ENCODE results near the gene ZNF524.
A peak's percentile ranks its signal among the peaks of the same experiment; 100 is the strongest.

ZNF524 gene

GRCh38 chr19:55602104-55603001, 2.3 kb downstream of the ZNF524 start:
- DNase-seq (ENCODE audit: low read depth), result no peak

GRCh38 chr19:55603115-55603514, 3.0 kb downstream of the ZNF524 start:
- no peak for DNase-seq (ENCODE audit: low read depth)

GRCh38 chr19:55603581-55604292, 3.6 kb downstream of the ZNF524 start:
- DNase-seq (ENCODE audit: low read depth), result no peak

- peak; percentile 94 for DNase-seq (ENCODE audit: low read depth)
These were observed 5.1 kb downstream of the ZNF524 start for GRCh38 chr19:55605207-55605636.

GRCh38 chr19:55605637-55606470, 5.8 kb downstream of the ZNF524 start, which contains the start of gene ZNF865:
Gene ZNF865, plus strand, starts transcription at chr19:55605647. Its CDS starts 7,972 bp downstream, at chr19:55613619.
- peak; percentile 35 for DNase-seq (ENCODE audit: low read depth)

GRCh38 chr19:55606471-55606787, 6.3 kb downstream of the ZNF524 start:
- DNase-seq (ENCODE audit: low read depth), result no peak

- no peak for DNase-seq (ENCODE audit: low read depth)
These were observed 6.7 kb downstream of the ZNF524 start for GRCh38 chr19:55606817-55607216.

- no peak for DNase-seq (ENCODE audit: low read depth)
These were observed 9.2 kb downstream of the ZNF524 start for GRCh38 chr19:55609326-55609725.

GRCh38 chr19:55611300-55611982, 11.4 kb downstream of the ZNF524 start:
- no peak for DNase-seq (ENCODE audit: low read depth)

- no peak for DNase-seq (ENCODE audit: low read depth)
These were observed 12.0 kb downstream of the ZNF524 start for GRCh38 chr19:55611983-55612645.

- no peak for DNase-seq (ENCODE audit: low read depth)
These were observed 13.3 kb downstream of the ZNF524 start for GRCh38 chr19:55613396-55613795.

GRCh38 chr19:55613930-55614710, 14.0 kb downstream of the ZNF524 start:
- DNase-seq (ENCODE audit: low read depth), result no peak

GRCh38 chr19:55614711-55615542, 14.8 kb downstream of the ZNF524 start:
- no peak for DNase-seq (ENCODE audit: low read depth)

GRCh38 chr19:55615543-55616394, 15.7 kb downstream of the ZNF524 start:
- no peak for DNase-seq (ENCODE audit: low read depth)

GRCh38 chr19:55616395-55616875, 16.3 kb downstream of the ZNF524 start:
- no peak for DNase-seq (ENCODE audit: low read depth)

- DNase-seq (ENCODE audit: low read depth), result no peak
These were observed 17.3 kb downstream of the ZNF524 start for GRCh38 chr19:55617426-55617825.

GRCh38 chr19:55618426-55618825, 18.3 kb downstream of the ZNF524 start:
- no peak for DNase-seq (ENCODE audit: low read depth)

GRCh38 chr19:55619286-55619685, 19.2 kb downstream of the ZNF524 start:
- DNase-seq (ENCODE audit: low read depth), result no peak
